ENCODE measurements around the gene PDE4B. TPM values are rescaled to one million over a fixed set of nuclear protein-coding genes. Genes with fewer than 3 reads are reported as not detected.

The PDE4B gene
- total RNA-seq, 1 donor from 2014 or later = 37.5 TPM

DNA sequence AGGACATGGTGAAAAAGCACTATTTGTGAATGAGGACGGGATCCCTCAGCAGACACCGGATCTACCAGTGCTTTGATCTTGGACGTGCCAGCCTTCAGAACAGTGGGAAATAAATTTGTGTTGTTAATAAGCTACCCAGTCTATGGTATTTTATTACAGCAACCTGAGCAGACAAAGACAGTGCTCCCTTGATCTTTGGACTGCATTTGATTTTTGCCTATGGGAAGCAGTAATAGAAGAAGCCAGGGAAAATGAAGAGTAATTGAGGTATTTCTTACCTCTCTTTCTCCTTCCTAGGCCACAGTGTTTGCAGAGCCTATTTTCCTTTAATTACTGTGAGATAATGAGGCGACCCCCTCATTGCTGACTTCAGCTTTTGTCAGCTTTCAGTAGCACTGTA, 87.9 kb downstream of the PDE4B start:
- Mint-ChIP-seq H3K4me1 (peaks cover 3% of the 10 kb centered on the region), H3K27me3 (ENCODE audit: low read depth) (no peaks in the 10 kb centered on the region), H3K4me3 (no peak overlapping the region), H3K27ac (ENCODE audit: unreplicated experiment) (no peak overlapping the region), H3K9me3 (peaks cover 2% of the 10 kb centered on the region), H3K36me3 (ENCODE audit: low read depth) (no peaks in the 10 kb centered on the region)
- DNase-seq (ENCODE audit: low read depth, low spot score) = no peak
- TF ChIP-seq, protein P1, sequence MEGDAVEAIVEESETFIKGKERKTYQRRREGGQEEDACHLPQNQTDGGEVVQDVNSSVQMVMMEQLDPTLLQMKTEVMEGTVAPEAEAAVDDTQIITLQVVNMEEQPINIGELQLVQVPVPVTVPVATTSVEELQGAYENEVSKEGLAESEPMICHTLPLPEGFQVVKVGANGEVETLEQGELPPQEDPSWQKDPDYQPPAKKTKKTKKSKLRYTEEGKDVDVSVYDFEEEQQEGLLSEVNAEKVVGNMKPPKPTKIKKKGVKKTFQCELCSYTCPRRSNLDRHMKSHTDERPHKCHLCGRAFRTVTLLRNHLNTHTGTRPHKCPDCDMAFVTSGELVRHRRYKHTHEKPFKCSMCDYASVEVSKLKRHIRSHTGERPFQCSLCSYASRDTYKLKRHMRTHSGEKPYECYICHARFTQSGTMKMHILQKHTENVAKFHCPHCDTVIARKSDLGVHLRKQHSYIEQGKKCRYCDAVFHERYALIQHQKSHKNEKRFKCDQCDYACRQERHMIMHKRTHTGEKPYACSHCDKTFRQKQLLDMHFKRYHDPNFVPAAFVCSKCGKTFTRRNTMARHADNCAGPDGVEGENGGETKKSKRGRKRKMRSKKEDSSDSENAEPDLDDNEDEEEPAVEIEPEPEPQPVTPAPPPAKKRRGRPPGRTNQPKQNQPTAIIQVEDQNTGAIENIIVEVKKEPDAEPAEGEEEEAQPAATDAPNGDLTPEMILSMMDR (conservative IDR thresholded peaks at IDR 0.05) = no peak

- Mint-ChIP-seq H3K4me3 (no peak overlapping the region), H3K9me3 (peaks cover 2% of the 10 kb centered on the region), H3K36me3 (ENCODE audit: low read depth) (no peaks in the 10 kb centered on the region), H3K27ac (ENCODE audit: unreplicated experiment) (no peak overlapping the region), H3K4me1 (peaks cover 3% of the 10 kb centered on the region), H3K27me3 (ENCODE audit: low read depth) (no peaks in the 10 kb centered on the region)
- TF ChIP-seq, protein P1 (conservative IDR thresholded peaks at IDR 0.05) = no peak
- DNase-seq (ENCODE audit: low read depth, low spot score) = no peak
These were observed 88.4 kb downstream of the PDE4B start for GRCh38 chr1:65881067-65881594.

DNA sequence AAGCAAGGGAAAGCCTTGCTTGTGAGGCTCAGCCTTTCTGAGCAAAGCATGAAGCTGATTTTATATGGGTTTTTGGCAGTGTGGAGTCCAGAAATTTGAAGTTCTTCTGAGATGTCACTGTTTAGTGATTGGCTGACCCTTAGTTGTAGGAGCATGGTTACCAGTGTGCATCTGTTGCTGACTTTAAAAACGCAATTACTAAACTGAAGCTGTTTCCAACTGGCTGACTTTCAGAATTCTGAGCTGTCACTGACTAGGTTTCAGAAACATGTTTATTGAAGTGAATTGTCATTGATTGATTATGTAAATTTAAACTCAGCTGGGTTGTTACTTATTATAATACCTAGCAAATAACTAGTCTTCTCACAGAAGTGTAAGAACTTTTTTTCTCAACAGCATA, 89.4 kb downstream of the PDE4B start:
- Mint-ChIP-seq H3K4me3 (no peak overlapping the region), H3K27ac (ENCODE audit: unreplicated experiment) (no peak overlapping the region), H3K9me3 (peaks cover 2% of the 10 kb centered on the region), H3K4me1 (peaks cover 3% of the 10 kb centered on the region), H3K36me3 (ENCODE audit: low read depth) (no peaks in the 10 kb centered on the region), H3K27me3 (ENCODE audit: low read depth) (no peaks in the 10 kb centered on the region)
- TF ChIP-seq, protein P1 (conservative IDR thresholded peaks at IDR 0.05) = no peak
- DNase-seq (ENCODE audit: low read depth, low spot score) = no peak

- peaks cover 2% of the 10 kb centered on the region for H3K9me3 Mint-ChIP-seq
- no peaks in the 10 kb centered on the region for H3K36me3 Mint-ChIP-seq (ENCODE audit: low read depth)
- TF ChIP-seq, protein P1 (conservative IDR thresholded peaks at IDR 0.05) = no peak
- H3K27me3 Mint-ChIP-seq (ENCODE audit: low read depth) = peaks cover 39% of the 10 kb centered on the region
- no peak for DNase-seq (ENCODE audit: low read depth, low spot score)
- no peak overlapping the region for H3K27ac Mint-ChIP-seq (ENCODE audit: unreplicated experiment)
- H3K4me1 Mint-ChIP-seq = no peaks in the 10 kb centered on the region
- H3K4me3 Mint-ChIP-seq = no peak overlapping the region
These were observed 96.7 kb downstream of the PDE4B start for GRCh38 chr1:65889441-65889840.

DNA sequence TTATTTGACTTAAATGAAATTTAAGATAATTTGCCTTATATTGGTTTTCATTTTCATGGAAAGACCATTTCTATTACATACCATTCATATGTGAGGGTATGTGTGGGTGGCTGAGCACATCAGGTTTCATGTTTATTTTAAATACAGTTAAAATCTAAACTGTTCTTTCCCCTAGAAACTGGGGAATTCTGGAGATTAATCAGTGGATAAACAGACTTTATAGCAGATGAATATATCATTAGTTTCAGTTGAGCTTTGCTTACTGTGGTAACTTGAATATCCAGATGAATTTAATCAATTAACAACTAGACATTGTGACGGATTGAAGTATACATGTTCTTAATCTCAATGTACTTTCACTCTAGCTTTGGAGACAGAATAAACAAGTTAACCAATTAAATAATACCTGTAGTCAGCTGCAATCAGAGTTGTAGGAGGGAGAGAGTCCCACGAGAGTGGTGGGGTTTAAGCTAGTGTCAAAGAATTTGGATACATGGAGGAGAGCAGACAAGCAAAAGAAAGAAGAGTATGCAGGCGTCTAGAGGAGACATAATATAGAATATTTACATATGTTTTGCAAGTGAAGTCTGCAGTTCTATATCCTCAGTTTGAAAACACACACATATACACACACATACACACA, 97.6 kb downstream of the PDE4B start:
- no peaks in the 10 kb centered on the region for H3K4me1 Mint-ChIP-seq
- peaks cover 45% of the 10 kb centered on the region for H3K27me3 Mint-ChIP-seq (ENCODE audit: low read depth)
- TF ChIP-seq, protein P1 (conservative IDR thresholded peaks at IDR 0.05) = no peak
- peaks cover 2% of the 10 kb centered on the region for H3K9me3 Mint-ChIP-seq
- H3K27ac Mint-ChIP-seq (ENCODE audit: unreplicated experiment) = no peak overlapping the region
- no peak overlapping the region for H3K4me3 Mint-ChIP-seq
- no peaks in the 10 kb centered on the region for H3K36me3 Mint-ChIP-seq (ENCODE audit: low read depth)
- DNase-seq (ENCODE audit: low read depth, low spot score) = no peak
